Astrocyte (in vitro differentiated cells and primary cell): ENCODE results near the gene SPATC1L. TPM values are rescaled to one million over a fixed set of nuclear protein-coding genes. Genes with fewer than 3 reads are reported as not detected.

Experiments
- DNase-seq: peaks from one replicate; pipeline ENCODE4 v3.0.0-alpha.2; 2010; ENCODE audit warnings: low read depth
- FAIRE-seq: peaks from 2 replicates; lab custom pipeline; 2011; peaks lifted over from hg19 to GRCh38; lab: Jason Lieb, UNC
- H2AFZ ChIP-seq: 2 replicates; pipeline ENCODE4 v1.6.0; 2012; ENCODE audit warnings: low read depth, low read length, inconsistent platforms
- H3K27ac ChIP-seq: 2 replicates; pipeline ENCODE4 v1.5.1; 2011; ENCODE audit warnings: low read depth, low read length, inconsistent platforms
- H3K27me3 ChIP-seq: 2 replicates; pipeline ENCODE4 v1.6.0; 2011; ENCODE audit warnings: low read length, inconsistent platforms; ENCODE audit not compliant: insufficient read depth
- H3K36me3 ChIP-seq: 2 replicates; pipeline ENCODE4 v1.5.1; 2011; ENCODE audit warnings: low read length, inconsistent platforms; ENCODE audit not compliant: insufficient read depth
- H3K4me1 ChIP-seq: 2 replicates; pipeline ENCODE4 v1.5.1; 2011; ENCODE audit warnings: low read length, inconsistent platforms; ENCODE audit not compliant: insufficient read depth
- H3K4me2 ChIP-seq: 2 replicates; pipeline ENCODE4 v1.6.0; 2012; ENCODE audit warnings: low read length, inconsistent platforms
- H3K4me3 ChIP-seq: 2 replicates; pipeline ENCODE4 v1.5.1; 2011; ENCODE audit warnings: low read depth, mild to moderate bottlenecking, low read length, inconsistent platforms; ENCODE audit not compliant: insufficient read depth
- H3K79me2 ChIP-seq: 2 replicates; pipeline ENCODE4 v1.6.0; 2012; ENCODE audit warnings: mild to moderate bottlenecking, low read length, inconsistent platforms; ENCODE audit not compliant: insufficient read depth
- H3K9ac ChIP-seq: 2 replicates; pipeline ENCODE4 v1.6.0; 2012; ENCODE audit warnings: mild to moderate bottlenecking, low read length, inconsistent platforms
- H3K9me3 ChIP-seq: 2 replicates; pipeline ENCODE4 v1.5.1; 2012; ENCODE audit warnings: low read depth, mild to moderate bottlenecking, low read length, inconsistent platforms; ENCODE audit not compliant: insufficient read depth
- H4K20me1 ChIP-seq: 2 replicates; pipeline ENCODE4 v1.6.0; 2012; ENCODE audit warnings: low read length, inconsistent platforms; ENCODE audit not compliant: insufficient read depth
- H3K27ac Mint-ChIP-seq: one replicate; pipeline ENCODE4 v1.8.0; 2021; ENCODE audit warnings: mild to moderate bottlenecking, mixed read lengths; ENCODE audit not compliant: unreplicated experiment
- H3K27me3 Mint-ChIP-seq: one replicate; pipeline ENCODE4 v1.8.0; 2021; ENCODE audit warnings: low read depth, mixed read lengths; ENCODE audit not compliant: unreplicated experiment
- H3K36me3 Mint-ChIP-seq: one replicate; pipeline ENCODE4 v1.8.0; 2021; ENCODE audit warnings: low read depth, mixed read lengths; ENCODE audit not compliant: unreplicated experiment
- H3K4me1 Mint-ChIP-seq: one replicate; pipeline ENCODE4 v1.8.0; 2021; ENCODE audit warnings: low read depth, mixed read lengths; ENCODE audit not compliant: unreplicated experiment
- H3K4me3 Mint-ChIP-seq: one replicate; pipeline ENCODE4 v1.8.0; 2021; ENCODE audit warnings: mild to moderate bottlenecking, moderate library complexity, mixed read lengths; ENCODE audit not compliant: unreplicated experiment
- H3K9me3 Mint-ChIP-seq: one replicate; pipeline ENCODE4 v1.8.0; 2021; ENCODE audit warnings: mild to moderate bottlenecking, mixed read lengths; ENCODE audit not compliant: unreplicated experiment
- CTCF ChIP-seq: IDR thresholded peaks from 2 replicates; pipeline ENCODE4 v1.5.1; 2011; ENCODE audit warnings: low read depth, mild to moderate bottlenecking, inconsistent platforms, low read length, moderate library complexity; ENCODE audit not compliant: insufficient read depth
- EZH2 ChIP-seq: IDR thresholded peaks from 2 replicates; pipeline ENCODE4 v1.6.1; 2012; ENCODE audit warnings: mild to moderate bottlenecking, low read length, inconsistent platforms; ENCODE audit not compliant: insufficient read depth
- total RNA-seq: library from RNA; stranded (reverse); gene quantifications from 2 replicates; pipeline ENCODE4 v1.2.1, GENCODE V29; 2021

The SPATC1L gene
- total RNA-seq, 1 donor from 2014 or later = 17.8 TPM

GRCh38 chr21:46154955-46155513 lies 29.2 kb downstream of the SPATC1L start:
- Histone ChIP-seq H3K79me2 (no peaks in the 10 kb centered on the region), H3K9ac (no peak overlapping the region), H3K4me1 (no peaks in the 10 kb centered on the region), H3K4me3 (no peak overlapping the region), H4K20me1 (no peaks in the 10 kb centered on the region), H3K36me3 (no peaks in the 10 kb centered on the region), H3K4me2 (no peak overlapping the region), H3K27ac (no peak overlapping the region), H2AFZ (no peak overlapping the region), H3K27me3 (no peaks in the 10 kb centered on the region), H3K9me3 (no peaks in the 10 kb centered on the region)
- no peak overlapping the region for H3K4me3 Mint-ChIP-seq
- no peak for TF ChIP-seq EZH2
- TF ChIP-seq CTCF = no peak
- H3K27ac Mint-ChIP-seq = no peak overlapping the region
- H3K27me3 Mint-ChIP-seq = no peaks in the 10 kb centered on the region
- peaks cover 3% of the 10 kb centered on the region for H3K9me3 Mint-ChIP-seq
- H3K36me3 Mint-ChIP-seq = peaks cover 9% of the 10 kb centered on the region
- peaks cover 2% of the 10 kb centered on the region for H3K4me1 Mint-ChIP-seq
- no peak for FAIRE-seq
- no peak for DNase-seq

- TF ChIP-seq EZH2 = no peak
- no peak for TF ChIP-seq CTCF
- H3K4me3 ChIP-seq = no peak overlapping the region
- no peak overlapping the region for H3K27ac ChIP-seq
- no peak overlapping the region for H3K4me2 ChIP-seq
- peaks cover 2% of the 10 kb centered on the region for H3K4me1 Mint-ChIP-seq
- H4K20me1 ChIP-seq = no peaks in the 10 kb centered on the region
- H3K9me3 Mint-ChIP-seq = peaks cover 3% of the 10 kb centered on the region
- no peak overlapping the region for H3K4me3 Mint-ChIP-seq
- H3K27ac Mint-ChIP-seq = no peak overlapping the region
- H3K4me1 ChIP-seq = no peaks in the 10 kb centered on the region
- DNase-seq (no peak), FAIRE-seq (no peak)
- peaks cover 9% of the 10 kb centered on the region for H3K36me3 Mint-ChIP-seq
- no peaks in the 10 kb centered on the region for H3K27me3 ChIP-seq
- no peak overlapping the region for H3K9ac ChIP-seq
- H3K9me3 ChIP-seq = no peaks in the 10 kb centered on the region
- H3K36me3 ChIP-seq = no peaks in the 10 kb centered on the region
- H3K79me2 ChIP-seq = no peaks in the 10 kb centered on the region
- H3K27me3 Mint-ChIP-seq = no peaks in the 10 kb centered on the region
- no peak overlapping the region for H2AFZ ChIP-seq
These were observed 29.9 kb downstream of the SPATC1L start for GRCh38 chr21:46154155-46154954.
